Natural killer cell (primary cell): ENCODE measurements around the gene SELENOV. TPM values are rescaled to one million over a fixed set of nuclear protein-coding genes. Genes with fewer than 3 reads are reported as not detected.

Experiments
- ATAC-seq, 3 donors: fragments of 150-1000 bp in 2 of 3; fragments of 200-7000 bp in 1 of 3; cut with Tn5 transposase; 1 replicate in 1 of 3; 2 replicates in 2 of 3; pipeline ENCODE4 v1.10.0; 2021; ENCODE audit warnings: mild to moderate bottlenecking in 2 of 3, moderate library complexity in 2 of 3
- DNase-seq, 2 donors: peaks; one replicate each; pipeline versions ENCODE4 v3.0.0 to v3.0.0-alpha.2; 2013 to 2021; ENCODE audit warnings: mixed read lengths in 1 of 2
- H3K27ac ChIP-seq: one replicate; pipeline ENCODE4 v1.5.1; 2013; ENCODE audit warnings: mild to moderate bottlenecking, low read length
- H3K27me3 ChIP-seq: one replicate; pipeline ENCODE4 v1.6.1; 2013; ENCODE audit warnings: low read length; ENCODE audit not compliant: control insufficient read depth, insufficient read depth
- H3K36me3 ChIP-seq: one replicate; pipeline ENCODE4 v1.6.1; 2013; ENCODE audit warnings: low read length; ENCODE audit not compliant: control insufficient read depth, insufficient read depth
- H3K4me1 ChIP-seq: one replicate; pipeline ENCODE4 v1.6.1; 2013; ENCODE audit warnings: low read length; ENCODE audit not compliant: control insufficient read depth, insufficient read depth
- H3K4me3 ChIP-seq: one replicate; pipeline ENCODE4 v1.5.1; 2013; ENCODE audit warnings: low read length
- H3K9me3 ChIP-seq: one replicate; pipeline ENCODE4 v1.6.1; 2013; ENCODE audit warnings: low read length; ENCODE audit not compliant: control insufficient read depth, insufficient read depth
- H3K27ac Mint-ChIP-seq, 2 donors: one replicate each; pipeline ENCODE4 v1.8.0; 2022; ENCODE audit warnings: mild to moderate bottlenecking in 2 of 2, mixed read lengths in 2 of 2, moderate library complexity in 1 of 2
- H3K27me3 Mint-ChIP-seq, 2 donors: one replicate each; pipeline ENCODE4 v1.8.0; 2022; ENCODE audit warnings: low read depth in 2 of 2, mixed read lengths in 2 of 2
- H3K36me3 Mint-ChIP-seq: one replicate; pipeline ENCODE4 v1.8.0; 2022; ENCODE audit warnings: mixed read lengths
- H3K4me1 Mint-ChIP-seq, 2 donors: one replicate each; pipeline ENCODE4 v1.8.0; 2022; ENCODE audit warnings: mixed read lengths in 2 of 2
- H3K4me3 Mint-ChIP-seq: one replicate; pipeline ENCODE4 v1.8.0; 2022; ENCODE audit warnings: mild to moderate bottlenecking, moderate library complexity, mixed read lengths
- H3K9me3 Mint-ChIP-seq, 2 donors: one replicate each; pipeline ENCODE4 v1.8.0; 2022; ENCODE audit warnings: mixed read lengths in 2 of 2
- CTCF ChIP-seq: fragments of 200-600 bp; IDR thresholded peaks from one replicate; pipeline ENCODE4 v1.8.0; 2022; ENCODE audit warnings: antibody characterized with exemption
- WGBS: methylation state at CpG from one replicate; pipeline ENCODE4 v1.1.7; 2013; ENCODE audit warnings: missing lambda C conversion rate; ENCODE audit not compliant: insufficient coverage; 5-methylcytosine and 5-hydroxymethylcytosine counted together
- intact Hi-C: fragments of 100-400 bp; cut with micrococcal nuclease; formaldehyde crosslinking; loops from one replicate; pipeline ENCODE4 v1.14.2; 2022
- total RNA-seq, 4 donors: library from RNA; stranded (reverse); fragments of 120-200 nt in 1 of 4; gene quantifications; one replicate each; pipeline versions ENCODE4 v1.2.3 to v1.2.4, GENCODE V29; 2013 to 2022

Gene SELENOV
- total RNA-seq, 3 donors from 2014 or later (not counting 1 experiment from before 2014, with no cell fraction given) = not detected

GRCh38 chr19:39494661-39495060, 20.3 kb upstream of the SELENOV start:
- Mint-ChIP-seq H3K4me3 (no peak overlapping the region), H3K36me3 (no peaks in the 10 kb centered on the region), H3K4me1 (peaks cover 11 to 20% of the 10 kb centered on the region in 2 donors), H3K27ac (no peak overlapping the region), H3K9me3 (no peaks in the 10 kb centered on the region), H3K27me3 (peaks cover 24 to 26% of the 10 kb centered on the region in 2 donors)
- peaks cover 19% of the 10 kb centered on the region for H3K4me1 ChIP-seq
- H3K36me3 ChIP-seq = peaks cover 11% of the 10 kb centered on the region
- no peaks in the 10 kb centered on the region for H3K9me3 ChIP-seq
- TF ChIP-seq CTCF = no peak
- no peak overlapping the region for H3K27ac ChIP-seq
- H3K27me3 ChIP-seq = peaks cover 23% of the 10 kb centered on the region
- no peak for ATAC-seq
- DNase-seq = no peak
- WGBS = 93% methylated on average over 5 of the region's 5 CpGs
- H3K4me3 ChIP-seq = no peak overlapping the region
- intact Hi-C loops = no loop called here

- no peak for DNase-seq
- no peaks in the 10 kb centered on the region for H3K9me3 Mint-ChIP-seq
- intact Hi-C loops = no loop called here
- Histone ChIP-seq H3K36me3 (peaks cover 2% of the 10 kb centered on the region), H3K4me1 (peaks cover 19% of the 10 kb centered on the region), H3K27me3 (peaks cover 28% of the 10 kb centered on the region), H3K4me3 (no peak overlapping the region), H3K9me3 (no peaks in the 10 kb centered on the region), H3K27ac (no peak overlapping the region)
- TF ChIP-seq CTCF = no peak
- peaks cover 14 to 23% of the 10 kb centered on the region in 2 donors for H3K4me1 Mint-ChIP-seq
- WGBS = 95% methylated on average over 5 of the region's 5 CpGs
- H3K27me3 Mint-ChIP-seq = peaks cover 34 to 39% of the 10 kb centered on the region in 2 donors
- no peaks in the 10 kb centered on the region for H3K36me3 Mint-ChIP-seq
- ATAC-seq = no peak
- no peak overlapping the region for H3K4me3 Mint-ChIP-seq
- H3K27ac Mint-ChIP-seq = no peak overlapping the region
Observed at GRCh38 chr19:39496063-39496462, 18.9 kb upstream of the SELENOV start.

- peaks cover 28% of the 10 kb centered on the region for H3K27me3 ChIP-seq
- H3K9me3 ChIP-seq = no peaks in the 10 kb centered on the region
- no peak overlapping the region for H3K4me3 Mint-ChIP-seq
- no peaks in the 10 kb centered on the region for H3K36me3 Mint-ChIP-seq
- H3K27ac Mint-ChIP-seq = no peak overlapping the region
- H3K36me3 ChIP-seq = no peaks in the 10 kb centered on the region
- H3K4me1 Mint-ChIP-seq = peaks cover 14 to 23% of the 10 kb centered on the region in 2 donors
- H3K4me1 ChIP-seq = peaks cover 21% of the 10 kb centered on the region
- TF ChIP-seq CTCF = no peak
- no peak overlapping the region for H3K27ac ChIP-seq
- no peak overlapping the region for H3K4me3 ChIP-seq
- no peaks in the 10 kb centered on the region for H3K9me3 Mint-ChIP-seq
- WGBS = 0% methylated on average over 7 of the region's 7 CpGs
- ATAC-seq = no peak
- peaks cover 34 to 39% of the 10 kb centered on the region in 2 donors for H3K27me3 Mint-ChIP-seq
- no peak for DNase-seq
- intact Hi-C loops = no loop called here
Observed at GRCh38 chr19:39497701-39497995, 17.3 kb upstream of the SELENOV start.
